AG08395 (cell line): ENCODE measurements around the gene CDKN2A.

Source experiments
- DNase-seq: peaks from one replicate; pipeline ENCODE4 v3.0.0; 2012; ENCODE audit warnings: mixed read lengths, low spot score

CDKN2A gene

DNA sequence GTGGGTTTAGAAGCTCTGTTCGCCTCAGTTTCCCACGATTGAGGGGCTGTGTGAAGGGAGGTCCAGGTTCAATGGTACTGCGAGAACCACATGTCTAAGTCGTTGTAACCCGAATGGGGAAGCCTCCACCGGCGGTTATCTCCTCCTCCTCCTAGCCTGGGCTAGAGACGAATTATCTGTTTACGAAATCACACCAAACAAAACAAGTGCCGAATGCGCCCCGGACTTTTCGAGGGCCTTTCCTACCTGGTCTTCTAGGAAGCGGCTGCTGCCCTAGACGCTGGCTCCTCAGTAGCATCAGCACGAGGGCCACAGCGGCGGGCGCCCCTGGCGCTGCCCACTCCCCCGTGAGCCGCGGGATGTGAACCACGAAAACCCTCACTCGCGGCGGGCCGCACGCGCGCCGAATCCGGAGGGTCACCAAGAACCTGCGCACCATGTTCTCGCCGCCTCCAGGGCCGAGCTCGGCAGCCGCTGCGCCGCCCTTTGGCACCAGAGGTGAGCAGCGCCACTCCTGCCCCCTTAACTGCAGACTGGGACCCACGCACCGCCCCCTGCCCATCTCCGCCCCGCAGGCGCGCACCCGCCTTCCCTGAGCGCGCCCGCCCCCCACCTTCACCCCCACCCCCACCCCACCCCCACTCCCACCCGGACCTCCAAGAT lies at the start of gene CDKN2A:
TSS of gene CDKN2A (minus strand) at position 500 of the 663 bp plus-strand sequence.
- no peak for DNase-seq

- DNase-seq: no peak
Measured at GRCh38 chr9:22043928-22044327, 49.7 kb upstream of the CDKN2A start.

- DNase-seq: peak; percentile 5
Measured at GRCh38 chr9:22041775-22042174, 47.6 kb upstream of the CDKN2A start.

GRCh38 chr9:22041344-22041743 lies 47.2 kb upstream of the CDKN2A start:
- no peak for DNase-seq

- DNase-seq: peak; percentile 74
Measured at GRCh38 chr9:22040760-22041159, 46.6 kb upstream of the CDKN2A start.

DNA sequence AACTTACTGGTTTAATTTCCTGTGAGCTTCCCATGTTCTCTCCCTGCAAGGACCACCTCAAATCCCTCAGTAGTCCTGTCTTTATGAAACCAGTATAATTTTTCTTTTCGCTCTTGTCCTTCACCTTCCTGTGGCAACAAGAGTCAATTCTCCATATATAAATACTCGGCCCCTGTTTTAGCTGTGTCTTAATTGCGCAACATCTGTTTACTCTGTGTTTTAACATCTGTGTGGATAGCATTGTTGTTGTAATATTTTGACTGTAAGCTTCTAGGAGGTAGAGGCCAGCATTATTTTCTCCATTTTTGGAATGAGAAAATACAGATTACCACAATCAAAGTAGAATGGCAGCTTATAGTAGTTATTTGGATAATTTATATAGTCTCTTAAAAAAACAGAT lies 45.1 kb upstream of the CDKN2A start:
- DNase-seq: no peak

DNA sequence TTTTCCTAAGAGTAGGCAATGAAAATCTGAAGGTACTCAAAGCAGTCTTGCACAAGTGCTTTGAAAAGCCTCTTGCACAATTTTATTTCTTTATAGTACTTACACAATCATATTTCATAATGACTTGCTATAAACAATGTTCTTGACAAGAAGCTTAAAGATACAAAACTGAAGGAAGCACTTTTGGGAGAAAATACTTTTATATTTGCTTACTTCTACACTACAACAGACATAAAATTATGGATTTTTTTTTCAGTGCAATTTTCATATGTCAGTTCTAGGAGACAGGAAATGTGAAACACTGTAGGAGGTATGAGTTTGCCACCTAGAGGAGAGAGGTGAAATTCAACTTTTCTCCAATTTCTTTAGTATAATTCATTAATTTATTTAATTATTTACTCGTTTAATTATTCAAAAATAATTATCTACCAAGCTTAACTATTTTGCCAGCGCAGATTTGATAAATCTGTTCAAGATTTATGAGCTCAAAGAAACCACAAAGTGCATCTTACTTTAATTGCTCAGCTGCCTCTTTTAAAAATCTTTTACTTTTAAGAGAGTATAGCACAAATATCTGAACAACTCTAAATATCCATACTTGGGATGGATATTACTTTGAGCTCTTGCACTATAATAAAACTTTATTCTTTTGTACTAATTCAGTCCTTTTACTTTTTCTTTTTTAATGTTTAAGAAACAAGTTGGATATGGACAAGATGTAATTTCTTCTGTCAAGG lies 43.9 kb upstream of the CDKN2A start:
- peak; percentile 12 for DNase-seq

- no peak for DNase-seq
Measured at GRCh38 chr9:22036866-22037626, 42.9 kb upstream of the CDKN2A start.

DNA sequence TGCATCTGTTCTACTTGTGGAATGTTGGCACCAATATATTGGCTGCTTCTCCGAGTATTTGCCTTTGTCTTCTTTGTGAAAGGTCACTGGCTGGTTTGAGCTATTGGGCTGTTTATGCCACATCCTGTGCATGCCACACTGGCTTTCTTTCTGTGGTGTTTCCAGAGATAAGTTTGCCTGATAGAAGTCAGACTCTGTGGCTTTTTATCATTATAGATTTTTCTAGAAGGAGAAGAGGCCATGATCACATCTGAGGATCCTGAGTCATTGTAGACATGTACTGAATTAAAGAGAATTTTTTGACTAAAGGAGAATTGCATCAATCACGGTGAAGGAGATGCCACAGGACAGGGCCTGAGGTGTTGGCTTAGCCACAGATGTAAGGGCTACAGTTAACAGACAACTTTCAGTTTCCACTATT lies 41.4 kb upstream of the CDKN2A start:
- DNase-seq: no peak

- no peak for DNase-seq
Measured at GRCh38 chr9:22033012-22033630, 38.9 kb upstream of the CDKN2A start.

- no peak for DNase-seq
Measured at GRCh38 chr9:22031655-22032411, 37.6 kb upstream of the CDKN2A start.

DNA sequence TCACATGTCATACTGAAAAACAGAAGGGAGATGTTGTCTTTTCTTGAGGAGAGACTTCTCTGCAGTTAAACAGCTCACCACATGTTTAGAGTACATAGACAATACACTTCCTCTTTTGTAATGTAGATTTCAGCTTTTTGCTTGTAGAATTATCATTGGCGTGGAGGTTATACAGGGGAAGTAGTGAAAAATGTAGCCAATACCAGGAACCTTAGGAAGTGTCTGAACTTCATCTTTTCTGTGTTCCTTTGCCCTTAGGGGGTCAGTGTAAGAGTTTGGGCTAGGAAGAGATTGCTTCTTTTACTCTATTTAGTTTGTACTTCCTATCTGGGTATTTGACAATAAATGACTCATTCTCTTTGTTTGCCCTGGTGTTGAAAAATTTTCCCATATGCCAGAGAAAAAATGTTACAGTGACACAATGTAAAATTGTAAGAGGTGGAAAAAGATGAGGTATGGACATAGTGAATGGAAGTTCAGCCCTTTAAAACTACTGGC lies 36.0 kb upstream of the CDKN2A start:
- peak; percentile 54 for DNase-seq

DNA sequence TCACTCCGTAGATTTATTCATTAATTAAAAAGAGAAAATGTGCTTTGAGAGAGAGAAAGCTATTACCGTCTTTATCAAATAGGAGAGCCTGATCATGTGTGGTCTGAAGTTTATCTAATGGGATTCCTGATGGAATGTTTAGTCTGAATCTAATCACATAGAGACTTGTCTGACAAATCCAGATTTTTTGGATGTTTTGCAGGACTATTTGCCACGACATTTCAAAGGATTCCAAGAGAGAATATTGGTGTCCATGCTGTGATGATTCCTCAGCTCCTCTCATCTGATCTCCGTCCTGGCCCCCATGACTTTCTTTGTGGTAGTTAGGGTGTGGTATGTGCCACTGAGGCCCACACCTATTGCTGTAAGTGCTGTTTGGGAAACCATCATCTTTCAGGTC lies 35.0 kb upstream of the CDKN2A start:
- no peak for DNase-seq

DNA sequence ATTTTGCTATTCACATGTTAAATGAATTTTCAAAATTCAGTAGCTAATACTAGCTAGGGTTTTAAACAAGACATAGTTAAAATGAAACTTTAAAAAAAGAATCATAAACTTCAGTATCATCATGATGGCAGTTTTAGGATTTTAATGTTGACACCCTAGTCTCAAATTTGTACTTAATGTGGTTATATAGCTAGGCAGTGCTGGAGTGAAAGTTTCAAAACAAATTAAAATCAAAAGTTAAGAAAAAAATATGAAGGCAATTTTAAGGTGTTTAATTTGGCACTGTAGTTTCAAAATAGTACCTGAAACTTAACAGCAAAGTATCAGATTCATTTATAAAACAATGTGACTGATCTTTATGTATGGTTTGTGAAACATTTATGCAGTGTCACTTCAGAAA lies 34.2 kb upstream of the CDKN2A start:
- DNase-seq: no peak

- no peak for DNase-seq
Measured at GRCh38 chr9:22026696-22027095, 32.5 kb upstream of the CDKN2A start.

DNA sequence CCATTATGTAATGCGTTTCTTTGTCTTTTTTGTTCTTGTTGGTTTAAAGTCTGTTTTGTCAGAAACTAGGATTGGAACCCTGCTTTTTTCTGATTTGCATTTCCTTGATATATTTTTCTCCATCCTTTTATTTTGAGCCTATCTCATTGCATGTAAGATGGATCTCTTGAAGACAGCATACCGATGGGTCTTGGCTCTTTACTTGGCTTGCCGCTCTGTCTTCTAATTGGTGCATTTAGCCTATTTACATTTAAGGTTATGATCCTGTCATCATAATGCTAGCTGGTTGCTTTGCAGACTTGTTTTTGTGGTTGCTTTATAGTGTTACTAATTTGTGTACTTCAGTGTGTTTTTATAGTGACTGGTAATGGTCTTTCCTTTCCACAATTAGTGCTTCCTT lies 28.2 kb upstream of the CDKN2A start:
- DNase-seq: no peak

- no peak for DNase-seq
Measured at GRCh38 chr9:22010866-22011625, 16.9 kb upstream of the CDKN2A start.

DNA sequence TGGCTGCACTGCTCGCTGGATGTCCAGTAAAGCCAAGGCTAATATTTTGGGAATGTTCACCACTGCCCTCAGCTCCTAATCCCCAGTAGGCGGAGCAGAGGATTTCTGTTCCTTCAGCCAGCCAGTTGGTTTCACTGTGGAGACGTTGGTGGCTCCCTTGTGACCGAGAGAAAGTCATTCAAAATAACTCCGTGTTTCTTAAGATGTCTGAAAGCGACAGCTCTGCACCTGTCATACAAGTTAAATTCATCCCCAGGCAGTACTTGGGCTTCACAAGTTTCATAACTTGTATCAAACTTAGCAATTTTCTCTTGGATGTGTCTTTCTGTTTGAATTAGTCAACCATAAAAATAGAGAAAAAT lies 15.3 kb upstream of the CDKN2A start:
- no peak for DNase-seq

DNA sequence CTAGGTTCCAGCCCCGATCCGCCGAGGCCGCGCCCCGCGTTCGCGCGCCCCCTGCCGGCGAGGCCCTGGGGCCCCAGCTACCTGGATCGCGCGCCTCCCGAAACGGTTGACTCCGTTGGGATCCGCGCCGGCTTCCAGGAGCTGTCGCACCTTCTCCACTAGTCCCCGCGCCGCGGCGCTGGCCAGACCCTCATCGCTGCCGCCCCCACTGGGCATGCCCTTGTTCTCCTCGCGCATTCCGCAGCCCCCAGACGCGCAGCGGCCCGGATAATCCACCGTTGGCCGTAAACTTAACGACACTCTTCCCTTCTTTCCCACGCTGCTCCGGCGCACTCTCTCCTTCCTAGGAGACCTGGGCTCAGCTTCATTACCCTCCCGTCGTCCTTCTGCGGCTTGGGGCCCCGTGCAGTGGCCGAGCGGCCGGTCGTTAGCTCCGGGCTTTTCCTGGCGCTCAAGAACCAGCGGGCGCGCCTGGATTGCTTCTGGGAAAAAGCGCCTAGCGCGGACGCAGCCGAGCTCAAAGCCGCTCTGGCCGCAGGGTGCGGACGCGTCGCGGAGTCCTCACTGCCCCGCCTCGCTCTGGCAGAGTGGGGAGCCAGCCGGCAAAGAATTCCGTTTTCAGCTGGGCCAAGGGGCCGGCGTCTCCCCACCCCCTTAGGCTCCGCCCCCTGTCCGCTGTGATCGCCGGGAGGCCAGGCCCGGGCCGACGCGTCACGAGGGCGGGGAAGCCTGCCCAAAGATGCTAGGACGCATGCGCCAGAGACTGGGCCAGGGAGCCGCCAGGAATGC lies 14.7 kb upstream of the CDKN2A start, which contains the start of gene CDKN2B:
TSS of gene CDKN2B (minus strand) at position 589 of the 789 bp plus-strand sequence. CDS start at position 237, 352 bp downstream.
- peak; percentile 100 for DNase-seq

DNA sequence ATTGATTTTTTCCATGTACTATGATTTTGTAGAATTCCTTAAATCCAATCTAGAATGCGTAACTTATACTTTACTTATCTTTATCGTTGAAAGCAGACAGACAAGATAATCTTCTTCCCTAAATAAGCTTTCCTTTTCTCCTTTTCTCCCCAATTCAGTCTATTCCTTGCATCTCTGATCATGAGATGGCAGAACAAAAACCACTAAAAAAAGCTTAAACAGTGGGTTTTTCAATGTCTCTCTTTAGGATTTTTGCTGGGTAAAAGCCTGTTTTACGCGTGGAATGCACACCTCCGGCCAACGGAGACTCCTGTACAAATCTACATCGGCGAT lies 14.2 kb upstream of the CDKN2A start:
- DNase-seq: no peak
